ENCODE results near the gene SLC17A7.

SLC17A7 gene

DNA sequence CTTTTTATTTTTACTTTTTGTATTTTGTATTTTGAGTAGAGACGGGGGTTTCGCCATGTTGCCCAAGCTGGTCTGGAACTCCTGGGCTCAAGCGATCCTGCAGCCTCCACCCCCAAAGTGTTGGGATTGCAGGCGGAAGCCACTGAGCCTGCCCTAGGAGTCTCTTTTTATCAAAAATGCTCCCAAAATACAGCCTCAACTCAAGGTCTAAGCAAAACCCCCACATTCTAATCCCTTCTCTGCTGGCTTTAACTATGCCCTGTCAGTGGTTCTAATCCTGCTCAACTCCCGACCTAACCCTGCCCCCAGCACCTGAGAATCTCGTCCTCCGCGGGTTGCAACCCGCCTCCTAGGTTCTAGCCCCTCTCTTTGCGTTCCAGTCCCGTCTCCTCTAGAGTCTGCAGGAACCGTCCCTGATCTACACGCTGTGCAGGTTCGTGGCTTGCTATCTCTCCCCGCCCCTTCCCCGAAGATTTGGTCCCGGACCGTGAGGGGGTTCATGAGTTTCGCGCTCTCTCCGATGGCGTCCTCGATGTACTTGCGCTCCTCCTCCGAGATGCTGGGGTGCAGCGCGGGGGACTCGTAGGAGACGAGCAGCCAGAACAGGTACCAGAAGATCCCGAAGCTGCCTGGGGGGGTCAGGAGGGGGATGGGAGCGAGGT is 8.0 kb downstream of the SLC17A7 start:
- peaks cover 4% of the 10 kb centered on the region for H3K36me3 Mint-ChIP-seq (ENCODE audit: low read depth)
- peaks cover 98% of the 10 kb centered on the region for H3K27me3 Mint-ChIP-seq (ENCODE audit: low read depth)
- TF ChIP-seq, protein P1, sequence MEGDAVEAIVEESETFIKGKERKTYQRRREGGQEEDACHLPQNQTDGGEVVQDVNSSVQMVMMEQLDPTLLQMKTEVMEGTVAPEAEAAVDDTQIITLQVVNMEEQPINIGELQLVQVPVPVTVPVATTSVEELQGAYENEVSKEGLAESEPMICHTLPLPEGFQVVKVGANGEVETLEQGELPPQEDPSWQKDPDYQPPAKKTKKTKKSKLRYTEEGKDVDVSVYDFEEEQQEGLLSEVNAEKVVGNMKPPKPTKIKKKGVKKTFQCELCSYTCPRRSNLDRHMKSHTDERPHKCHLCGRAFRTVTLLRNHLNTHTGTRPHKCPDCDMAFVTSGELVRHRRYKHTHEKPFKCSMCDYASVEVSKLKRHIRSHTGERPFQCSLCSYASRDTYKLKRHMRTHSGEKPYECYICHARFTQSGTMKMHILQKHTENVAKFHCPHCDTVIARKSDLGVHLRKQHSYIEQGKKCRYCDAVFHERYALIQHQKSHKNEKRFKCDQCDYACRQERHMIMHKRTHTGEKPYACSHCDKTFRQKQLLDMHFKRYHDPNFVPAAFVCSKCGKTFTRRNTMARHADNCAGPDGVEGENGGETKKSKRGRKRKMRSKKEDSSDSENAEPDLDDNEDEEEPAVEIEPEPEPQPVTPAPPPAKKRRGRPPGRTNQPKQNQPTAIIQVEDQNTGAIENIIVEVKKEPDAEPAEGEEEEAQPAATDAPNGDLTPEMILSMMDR (IDR thresholded peaks at IDR 0.05; ENCODE audit: unreplicated experiment in 3 of 3), result no peak
- no peak overlapping the region for H3K4me3 Mint-ChIP-seq
- peaks cover 11% of the 10 kb centered on the region for H3K4me1 Mint-ChIP-seq
- no peak overlapping the region for H3K27ac Mint-ChIP-seq
- H3K9me3 Mint-ChIP-seq, result peaks cover 9% of the 10 kb centered on the region

DNA sequence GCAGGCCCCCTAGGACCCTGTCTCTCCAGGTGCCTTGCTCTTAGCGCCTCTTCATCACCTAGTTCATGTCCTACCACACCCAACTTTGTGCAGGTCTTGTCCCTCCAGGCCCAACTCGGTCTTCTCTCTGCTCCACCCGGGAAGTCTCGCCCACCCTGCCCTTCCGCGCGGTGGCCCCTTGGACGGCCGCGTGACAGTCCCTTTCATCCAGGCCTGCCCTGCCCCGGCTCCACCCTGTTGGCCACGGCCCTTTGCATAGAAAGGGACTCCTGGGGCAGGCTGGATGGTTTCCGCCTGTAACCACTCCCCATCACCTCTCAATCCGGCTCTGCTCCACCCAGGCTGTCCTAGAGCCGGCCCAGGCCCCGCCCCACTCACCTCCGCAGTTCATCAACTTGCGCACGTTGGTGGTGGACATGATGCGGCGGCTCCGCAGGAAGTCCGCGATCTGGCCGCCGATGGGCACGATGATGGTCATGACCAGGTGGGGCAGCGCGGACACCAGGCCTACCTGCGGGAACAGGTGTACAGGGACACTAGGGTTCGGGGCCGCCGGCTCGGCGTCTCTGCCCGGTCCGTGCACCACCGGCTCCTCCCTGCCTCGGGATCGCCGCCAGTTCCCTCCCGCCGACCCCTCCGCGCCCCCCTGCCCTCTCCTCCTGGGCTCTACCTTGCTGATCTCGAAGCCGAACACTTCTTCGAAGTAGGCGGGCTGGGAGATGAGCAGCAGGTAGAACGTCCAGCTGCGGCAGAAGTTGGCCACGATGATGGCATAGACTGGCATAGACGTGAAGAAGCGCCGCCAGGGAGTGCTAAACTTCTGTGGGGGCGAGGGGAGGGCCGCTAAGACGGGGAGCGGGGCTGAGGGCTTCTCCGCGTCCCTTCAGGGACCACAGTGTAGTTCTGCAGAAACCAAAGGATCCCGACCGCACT is 8.9 kb downstream of the SLC17A7 start:
- Mint-ChIP-seq H3K4me1 (peaks cover 5% of the 10 kb centered on the region), H3K4me3 (no peak overlapping the region), H3K36me3 (ENCODE audit: low read depth) (peaks cover 4% of the 10 kb centered on the region), H3K9me3 (peaks cover 9% of the 10 kb centered on the region), H3K27me3 (ENCODE audit: low read depth) (peaks cover 98% of the 10 kb centered on the region), H3K27ac (no peak overlapping the region)
- TF ChIP-seq, protein P1 (IDR thresholded peaks at IDR 0.05; ENCODE audit: unreplicated experiment in 3 of 3), result no peak

DNA sequence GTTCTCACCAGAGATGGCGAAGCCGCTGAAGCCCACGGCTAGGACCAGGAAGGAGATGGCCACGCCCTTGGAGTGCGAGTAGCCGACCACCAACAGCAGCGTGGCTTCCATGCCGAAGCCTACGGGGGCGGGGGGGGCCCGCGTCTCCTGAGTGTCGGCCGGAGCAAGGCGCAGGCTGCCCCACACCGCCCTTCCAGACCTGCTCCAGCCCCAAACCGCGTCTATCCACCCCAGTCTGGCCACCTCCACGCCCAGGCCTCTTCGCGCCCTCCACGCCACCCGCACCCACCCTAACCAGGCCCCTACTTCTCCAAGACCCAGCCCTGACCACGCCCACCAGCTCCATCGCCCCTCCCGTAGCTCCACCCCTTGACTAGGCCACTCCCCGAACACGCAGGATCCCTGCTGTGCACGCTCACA is 10.0 kb downstream of the SLC17A7 start:
- H3K27me3 Mint-ChIP-seq (ENCODE audit: low read depth), result peaks cover 98% of the 10 kb centered on the region
- H3K4me3 Mint-ChIP-seq, result no peak overlapping the region
- H3K9me3 Mint-ChIP-seq, result peaks cover 9% of the 10 kb centered on the region
- H3K4me1 Mint-ChIP-seq, result peaks cover 15% of the 10 kb centered on the region
- no peak overlapping the region for H3K27ac Mint-ChIP-seq
- peaks cover 4% of the 10 kb centered on the region for H3K36me3 Mint-ChIP-seq (ENCODE audit: low read depth)
- TF ChIP-seq, protein P1 (IDR thresholded peaks at IDR 0.05; ENCODE audit: unreplicated experiment in 3 of 3), result no peak

DNA sequence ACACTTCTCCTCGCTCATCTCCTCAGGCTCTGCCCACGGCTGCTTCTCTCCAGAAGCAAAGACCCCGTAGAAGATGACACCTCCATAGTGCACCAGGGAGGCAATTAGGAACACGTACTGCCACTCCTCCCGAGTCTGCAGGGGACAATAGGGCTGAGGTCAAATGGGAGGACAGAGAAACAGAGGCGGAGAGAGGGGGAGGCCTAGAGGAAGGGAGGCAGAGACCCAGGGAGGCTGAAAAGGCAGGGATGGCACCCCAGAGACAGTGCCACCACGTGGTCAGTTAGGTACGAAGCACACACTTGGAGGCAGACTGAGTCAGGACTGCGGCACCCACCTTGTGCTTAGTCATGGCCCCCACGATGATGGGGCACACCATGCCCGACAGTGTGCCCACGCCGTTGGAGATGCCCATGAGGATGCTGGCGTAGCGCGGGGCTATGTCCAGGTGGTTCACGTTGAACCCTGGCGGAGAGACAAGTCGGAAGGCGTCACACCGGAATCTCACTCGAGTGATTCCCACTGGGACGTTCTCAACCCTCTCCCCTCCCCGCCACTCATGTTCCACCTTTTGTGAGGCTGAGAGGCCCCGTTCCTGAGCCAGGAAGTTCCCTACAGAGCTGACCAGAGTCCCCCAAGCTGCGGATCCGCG is 10.5 kb downstream of the SLC17A7 start:
- H3K27ac Mint-ChIP-seq, result no peak overlapping the region
- no peak overlapping the region for H3K4me3 Mint-ChIP-seq
- TF ChIP-seq, protein P1 (IDR thresholded peaks at IDR 0.05; ENCODE audit: unreplicated experiment in 3 of 3), result no peak
- H3K4me1 Mint-ChIP-seq, result peaks cover 17% of the 10 kb centered on the region
- H3K36me3 Mint-ChIP-seq (ENCODE audit: low read depth), result peaks cover 4% of the 10 kb centered on the region
- H3K9me3 Mint-ChIP-seq, result peaks cover 9% of the 10 kb centered on the region
- peaks cover 98% of the 10 kb centered on the region for H3K27me3 Mint-ChIP-seq (ENCODE audit: low read depth)

DNA sequence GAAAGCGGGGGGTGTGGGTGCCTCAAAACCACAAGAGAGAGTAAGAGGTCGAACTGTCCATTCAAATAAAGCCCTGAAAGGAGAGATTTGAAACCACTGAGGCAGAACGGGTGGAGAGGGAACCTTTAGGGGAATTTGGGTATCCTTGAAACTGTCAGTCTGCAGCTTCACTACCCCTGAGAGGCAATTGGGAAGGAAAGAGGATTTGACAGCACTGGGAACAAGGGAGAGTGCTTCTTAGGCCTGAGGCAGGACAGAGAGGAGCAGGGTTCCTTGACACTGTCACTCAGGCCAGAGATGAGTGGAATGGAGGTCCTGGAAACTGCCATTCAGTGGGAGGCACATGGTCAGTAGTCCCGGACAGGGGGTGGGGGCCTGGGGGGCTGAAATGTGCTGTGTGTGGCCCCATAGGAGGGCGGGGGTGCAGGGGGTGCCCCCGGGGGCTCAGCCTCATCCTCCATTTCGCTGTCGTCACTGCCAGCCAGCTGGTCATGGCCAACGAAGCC is 11.1 kb downstream of the SLC17A7 start:
- H3K36me3 Mint-ChIP-seq (ENCODE audit: low read depth), result peaks cover 4% of the 10 kb centered on the region
- TF ChIP-seq, protein P1 (IDR thresholded peaks at IDR 0.05; ENCODE audit: unreplicated experiment in 3 of 3), result no peak

More for the DNA sequence above, 11.1 kb downstream of the SLC17A7 start:
- Mint-ChIP-seq H3K4me3 (no peak overlapping the region), H3K4me1 (peaks cover 17% of the 10 kb centered on the region), H3K27ac (no peak overlapping the region), H3K9me3 (peaks cover 9% of the 10 kb centered on the region), H3K27me3 (ENCODE audit: low read depth) (peaks cover 98% of the 10 kb centered on the region)

Data from nephron (organoid).